HCT116 (cell line): Measurements from ENCODE around the gene ODF2L. TPM values are rescaled to one million over a fixed set of nuclear protein-coding genes. Genes with fewer than 3 reads are reported as not detected.

Experiments
- ATAC-seq: fragments of 200-7000 bp; cut with Tn5 transposase; 2 replicates; pipeline ENCODE4 v1.9.1; 2020; ENCODE audit warnings: mild to moderate bottlenecking, moderate library complexity
- BruUV-seq: library from RNA; stranded (reverse); fragments of 400-500 nt; replicated peaks from 2 replicates; lab custom pipeline; 2021; lab: Mats Ljungman, UMichigan
- CTCF ChIA-PET: fragments of 300-600 bp; sonication (Branson Sonifier 250); formaldehyde crosslinking; loops from one replicate; lab custom pipeline; 2021; ENCODE audit warnings: antibody characterized with exemption; lab: Charles Lee
- POLR2A ChIA-PET: fragments of 300-600, 350-600 bp; sonication (Branson Sonifier 250); formaldehyde crosslinking; loops from one replicate; lab custom pipeline; 2021; ENCODE audit warnings: antibody characterized with exemption; lab: Charles Lee
- RAD21 ChIA-PET, 2 experiments: fragments of 300-600 bp; sonication (Branson Sonifier 250); formaldehyde crosslinking; loops; one replicate each; lab custom pipeline; 2023; ENCODE audit warnings: low total read pairs in 2 of 2; ENCODE audit not compliant: uncharacterized antibody in 2 of 2, unreplicated experiment in 2 of 2, low non-redundant PET in 1 of 2; lab: Charles Lee
- DNase-seq: peaks from one replicate; pipeline ENCODE4 v3.0.0-alpha.2; 2010; ENCODE audit warnings: low read depth, low spot score
- H2AFZ ChIP-seq: fragments of 200-600 bp; shearing (Covaris generic), sonication (generic); 2 replicates; pipeline ENCODE4 v1.6.1; 2017; ENCODE audit warnings: low read depth, mixed run types, mixed read lengths, antibody characterized with exemption, low read length; ENCODE audit not compliant: poor library complexity, severe bottlenecking
- H3K27ac ChIP-seq: 2 replicates; pipeline ENCODE4 v1.5.1; 2012; ENCODE audit warnings: low read depth, low read length
- H3K27me3 ChIP-seq: fragments of 200-600 bp; sonication (generic); 2 replicates; pipeline ENCODE4 v1.6.1; 2016; ENCODE audit warnings: mixed run types, low read length, mixed read lengths; ENCODE audit not compliant: insufficient read depth
- H3K36me3 ChIP-seq, 2 experiments: fragments of 200-500 bp in 1 of 2; fragments of 200-600 bp in 1 of 2; sonication (Bioruptor generic) in 1 of 2; sonication (generic) in 1 of 2; 2 replicates each; pipeline versions ENCODE4 v1.5.1 to v1.6.1; 2014 to 2016; ENCODE audit warnings: low read length in 2 of 2, inconsistent platforms in 1 of 2, mixed read lengths in 1 of 2, mixed run types in 1 of 2; ENCODE audit not compliant: insufficient read depth in 2 of 2, control insufficient read depth in 1 of 2
- H3K4me1 ChIP-seq, 2 experiments: fragments of 200-600 bp in 1 of 2; sonication (generic) in 1 of 2; 2 replicates each; pipeline versions ENCODE4 v1.5.1 to v1.6.1; 2012 to 2017; ENCODE audit warnings: low read length in 2 of 2, inconsistent platforms in 1 of 2, mild to moderate bottlenecking in 1 of 2, mixed read lengths in 1 of 2, mixed run types in 1 of 2, moderate library complexity in 1 of 2; ENCODE audit not compliant: insufficient read depth in 2 of 2, control insufficient read depth in 1 of 2
- H3K4me2 ChIP-seq: fragments of 200-600 bp; sonication (generic); 2 replicates; pipeline ENCODE4 v1.6.1; 2017; ENCODE audit warnings: mixed run types, low read length, mixed read lengths
- H3K4me3 ChIP-seq, 2 experiments: fragments of 200-600 bp in 1 of 2; sonication (generic) in 1 of 2; replicated peaks in 1 of 2; 2 replicates each; pipeline ENCODE4 v1.5.1; 2011 to 2016; ENCODE audit warnings: low read length in 2 of 2, control low read depth in 1 of 2, low read depth in 1 of 2, mild to moderate bottlenecking in 1 of 2, mixed read lengths in 1 of 2, mixed run types in 1 of 2
- H3K79me2 ChIP-seq: fragments of 200-600 bp; sonication (generic); 2 replicates; pipeline ENCODE4 v1.6.1; 2017; ENCODE audit warnings: mild to moderate bottlenecking, mixed run types, low read length, moderate library complexity, mixed read lengths; ENCODE audit not compliant: insufficient read depth
- H3K9ac ChIP-seq: fragments of 200-600 bp; sonication (generic); 2 replicates; pipeline ENCODE4 v1.6.1; 2016; ENCODE audit warnings: low read length, mixed read lengths
- H3K9me2 ChIP-seq: fragments of 200-600 bp; sonication (generic), shearing (Covaris generic); 2 replicates; pipeline ENCODE4 v1.6.1; 2017; ENCODE audit warnings: mixed run types, mild to moderate bottlenecking, moderate library complexity; ENCODE audit not compliant: insufficient read depth
- H3K9me3 ChIP-seq, 2 experiments: fragments of 200-500 bp in 1 of 2; fragments of 200-600 bp in 1 of 2; sonication (Bioruptor generic) in 1 of 2; sonication (generic) in 1 of 2; 2 replicates each; pipeline ENCODE4 v1.6.1; 2014 to 2017; ENCODE audit warnings: low read length in 2 of 2, mixed read lengths in 2 of 2, inconsistent platforms in 1 of 2, low read depth in 1 of 2, mild to moderate bottlenecking in 1 of 2, mixed run types in 1 of 2, moderate library complexity in 1 of 2; ENCODE audit not compliant: control insufficient read depth in 1 of 2, insufficient read depth in 1 of 2
- H4K20me1 ChIP-seq: fragments of 200-600 bp; sonication (generic), shearing (Covaris generic); 2 replicates; pipeline ENCODE4 v1.6.1; 2017; ENCODE audit warnings: mixed run types, mild to moderate bottlenecking, moderate library complexity; ENCODE audit not compliant: insufficient read depth
- CBX3 ChIP-seq: IDR thresholded peaks from 2 replicates; pipeline ENCODE4 v1.6.1; 2012; ENCODE audit warnings: low read depth
- CEBPB ChIP-seq: IDR thresholded peaks from 2 replicates; pipeline ENCODE4 v1.6.1; 2012; ENCODE audit warnings: low read depth
- CTCF ChIP-seq, 3 experiments: fragments of 200-600 bp in 1 of 3; sonication (generic) in 1 of 3; IDR thresholded peaks in 2 of 3; conservative IDR thresholded peaks in 1 of 3; 2 replicates each; pipeline ENCODE4 v1.5.1; 2012 to 2017; ENCODE audit warnings: low read depth in 2 of 3, low read length in 2 of 3, antibody characterized with exemption in 1 of 3, borderline replicate concordance in 1 of 3, control low read depth in 1 of 3, mild to moderate bottlenecking in 1 of 3, mixed read lengths in 1 of 3, mixed run types in 1 of 3, moderate library complexity in 1 of 3; ENCODE audit not compliant: insufficient read depth in 1 of 3
- EGR1 ChIP-seq: IDR thresholded peaks from 2 replicates; pipeline ENCODE4 v1.6.1; 2012; ENCODE audit warnings: low read depth
- EZH2 ChIP-seq: fragments of 200-600 bp; sonication (generic); IDR thresholded peaks from 2 replicates; pipeline ENCODE4 v1.6.1; 2017; ENCODE audit warnings: antibody characterized with exemption, mixed run types
- EZH2phosphoT487 ChIP-seq: fragments of 200-600 bp; IDR thresholded peaks from 2 replicates; pipeline ENCODE4 v1.6.1; 2018; ENCODE audit warnings: antibody characterized with exemption, borderline replicate concordance
- FOSL1 ChIP-seq: IDR thresholded peaks from 2 replicates; pipeline ENCODE4 v1.6.1; 2012; ENCODE audit warnings: low read depth
- POLR2A ChIP-seq: IDR thresholded peaks from 2 replicates; pipeline ENCODE4 v1.7.0; 2011; ENCODE audit warnings: borderline replicate concordance; ENCODE audit not compliant: insufficient read depth, insufficient read length; ENCODE audit errors: extremely low read depth
- POLR2AphosphoS5 ChIP-seq: IDR thresholded peaks from 2 replicates; pipeline ENCODE4 v1.6.1; 2011; ENCODE audit warnings: mild to moderate bottlenecking, low read depth, low read length, moderate library complexity
- RAD21 ChIP-seq: IDR thresholded peaks from 2 replicates; pipeline ENCODE4 v1.6.1; 2012; ENCODE audit warnings: low read depth, mild to moderate bottlenecking
- SRF ChIP-seq: IDR thresholded peaks from 2 replicates; pipeline ENCODE4 v1.6.1; 2012; ENCODE audit warnings: low read depth
- TCF7L2 ChIP-seq: IDR thresholded peaks from 2 replicates; pipeline ENCODE4 v1.7.0; 2011; ENCODE audit warnings: borderline replicate concordance, inconsistent platforms; ENCODE audit not compliant: insufficient read depth, insufficient read length; ENCODE audit errors: extremely low read depth
- ZFX ChIP-seq: fragments of 450-650 bp; IDR thresholded peaks from 2 replicates; pipeline ENCODE4 v1.6.1; 2017
- intact Hi-C: fragments of 100-400 bp; cut with micrococcal nuclease; formaldehyde crosslinking; loops from 2 replicates; pipeline ENCODE4 v1.10.0; 2022
- total RNA-seq: library from RNA; stranded (reverse); gene quantifications from one replicate; pipeline ENCODE4 v1.2.1, GENCODE V29; 2021; ENCODE audit not compliant: unreplicated experiment
- TF ChIP-seq, protein P1 (sequence below): IDR thresholded peaks from 2 replicates; pipeline ENCODE4 v1.6.1; 2012
- TF ChIP-seq, protein P2 (sequence below): IDR thresholded peaks from 2 replicates; pipeline ENCODE4 v1.6.1; 2011; ENCODE audit warnings: mild to moderate bottlenecking, low read length, moderate library complexity; ENCODE audit not compliant: insufficient replicate concordance; ENCODE audit errors: extremely low read depth

Gene ODF2L
- total RNA-seq, 1 experiment from 2014 or later: 33.7 TPM

DNA sequence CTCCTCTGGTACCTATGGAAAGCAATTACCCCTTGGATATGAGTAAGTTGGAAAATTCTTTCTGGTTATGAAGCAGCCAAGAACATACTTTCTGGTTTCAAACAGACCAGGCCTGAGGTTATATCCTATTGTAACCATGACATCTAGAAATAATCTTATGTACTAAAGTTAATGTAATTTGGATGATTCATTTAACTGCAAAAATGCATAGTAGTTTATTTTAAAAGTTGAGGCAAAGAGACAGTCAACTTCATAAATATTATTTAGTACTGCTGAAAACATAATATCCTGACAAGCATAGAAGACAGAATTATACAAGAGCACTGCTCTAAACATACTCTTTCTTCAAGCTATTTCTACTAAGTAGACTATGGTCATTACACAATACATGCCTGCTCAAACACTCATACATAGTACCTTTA, 25.5 kb downstream of the ODF2L start:
- no peak for DNase-seq
- no peak for ATAC-seq
- intact Hi-C loops: no loop called here
- Histone ChIP-seq H4K20me1 (no peaks in the 10 kb centered on the region), H3K36me3 (peaks cover 0 to 5% of the 10 kb centered on the region in 2 experiments; a peak in 1 of 4 replicates), H3K9ac (no peak overlapping the region), H3K27me3 (no peaks in the 10 kb centered on the region), H3K27ac (no peak overlapping the region), H3K4me3 (no peak overlapping the region), H3K79me2 (no peaks in the 10 kb centered on the region), H3K9me2 (no peaks in the 10 kb centered on the region), H3K9me3 (no peaks in the 10 kb centered on the region), H3K4me2 (no peak overlapping the region), H3K4me1 (no peaks in the 10 kb centered on the region), H2AFZ (no peak overlapping the region)
- TF ChIP-seq EZH2: no peak
- TF ChIP-seq EZH2phosphoT487: no peak
- TF ChIP-seq POLR2AphosphoS5: no peak
- no peak for TF ChIP-seq POLR2A
- TF ChIP-seq CBX3: no peak
- TF ChIP-seq EGR1: no peak
- TF ChIP-seq CTCF (IDR thresholded peaks at IDR 0.05 in 2 of 3, conservative IDR thresholded peaks at IDR 0.05 in 1 of 3; ENCODE audit: borderline replicate concordance in 1 of 3, insufficient read depth in 1 of 3, low read depth in 2 of 3, low read length in 2 of 3): no peak
- no peak for TF ChIP-seq TCF7L2
- TF ChIP-seq, protein P1, sequence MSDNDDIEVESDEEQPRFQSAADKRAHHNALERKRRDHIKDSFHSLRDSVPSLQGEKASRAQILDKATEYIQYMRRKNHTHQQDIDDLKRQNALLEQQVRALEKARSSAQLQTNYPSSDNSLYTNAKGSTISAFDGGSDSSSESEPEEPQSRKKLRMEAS: no peak
- no peak for TF ChIP-seq FOSL1
- TF ChIP-seq, protein P2, sequence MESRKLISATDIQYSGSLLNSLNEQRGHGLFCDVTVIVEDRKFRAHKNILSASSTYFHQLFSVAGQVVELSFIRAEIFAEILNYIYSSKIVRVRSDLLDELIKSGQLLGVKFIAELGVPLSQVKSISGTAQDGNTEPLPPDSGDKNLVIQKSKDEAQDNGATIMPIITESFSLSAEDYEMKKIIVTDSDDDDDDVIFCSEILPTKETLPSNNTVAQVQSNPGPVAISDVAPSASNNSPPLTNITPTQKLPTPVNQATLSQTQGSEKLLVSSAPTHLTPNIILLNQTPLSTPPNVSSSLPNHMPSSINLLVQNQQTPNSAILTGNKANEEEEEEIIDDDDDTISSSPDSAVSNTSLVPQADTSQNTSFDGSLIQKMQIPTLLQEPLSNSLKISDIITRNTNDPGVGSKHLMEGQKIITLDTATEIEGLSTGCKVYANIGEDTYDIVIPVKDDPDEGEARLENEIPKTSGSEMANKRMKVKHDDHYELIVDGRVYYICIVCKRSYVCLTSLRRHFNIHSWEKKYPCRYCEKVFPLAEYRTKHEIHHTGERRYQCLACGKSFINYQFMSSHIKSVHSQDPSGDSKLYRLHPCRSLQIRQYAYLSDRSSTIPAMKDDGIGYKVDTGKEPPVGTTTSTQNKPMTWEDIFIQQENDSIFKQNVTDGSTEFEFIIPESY: no peak
- TF ChIP-seq ZFX: no peak
- no peak for TF ChIP-seq CEBPB
- no peak for TF ChIP-seq RAD21
- no peak for TF ChIP-seq SRF
- RAD21 ChIA-PET: no interaction called here
- CTCF ChIA-PET: no interaction called here
- POLR2A ChIA-PET: no interaction called here
- no TSS peak for BruUV-seq
